ENCODE results near the gene WDR27. TPM values are rescaled to one million over a fixed set of nuclear protein-coding genes. Genes with fewer than 3 reads are reported as not detected.

The WDR27 gene
- total RNA-seq, 1 donor = 23.9 TPM

GRCh38 chr6:169723991-169724493, 22.2 kb upstream of the WDR27 start:
- DNase-seq (ENCODE audit: insufficient read length, low spot score, missing footprints) = peak; percentile 95
- peak overlapping the region; percentile 65 for H3K4me3 ChIP-seq (ENCODE audit: insufficient read depth, low read length)
- H3K27me3 ChIP-seq (ENCODE audit: insufficient read depth, low read length) = no peaks in the 10 kb centered on the region
- TF ChIP-seq CTCF (IDR thresholded peaks at IDR 0.05; ENCODE audit: extremely low read depth, low read depth, low read length) = no peak
- no peaks in the 10 kb centered on the region for H3K9me3 ChIP-seq (ENCODE audit: low read depth, low read length)
- no peak overlapping the region for H3K27ac ChIP-seq (ENCODE audit: low read depth, low read length)
- H2AFZ ChIP-seq (ENCODE audit: low read length) = no peak overlapping the region
- peaks cover 15% of the 10 kb centered on the region for H3K4me1 ChIP-seq (ENCODE audit: insufficient read depth, low read length)
- H3K79me2 ChIP-seq (ENCODE audit: insufficient read depth, low read length) = peaks cover 35% of the 10 kb centered on the region
- peaks cover 3% of the 10 kb centered on the region for H3K36me3 ChIP-seq (ENCODE audit: insufficient read depth, low read length)
- no peak overlapping the region for H3K4me2 ChIP-seq (ENCODE audit: insufficient read depth, low read length)
- peaks cover 18% of the 10 kb centered on the region for H4K20me1 ChIP-seq (ENCODE audit: insufficient read depth, low read length)

- TF ChIP-seq CTCF (IDR thresholded peaks at IDR 0.05; ENCODE audit: extremely low read depth, low read depth, low read length) = no peak
- peak; percentile 88 for DNase-seq (ENCODE audit: insufficient read length, low spot score, missing footprints)
- no peaks in the 10 kb centered on the region for H3K9me3 ChIP-seq (ENCODE audit: low read depth, low read length)
- peaks cover 38% of the 10 kb centered on the region for H3K79me2 ChIP-seq (ENCODE audit: insufficient read depth, low read length)
- no peaks in the 10 kb centered on the region for H3K27me3 ChIP-seq (ENCODE audit: insufficient read depth, low read length)
- H3K36me3 ChIP-seq (ENCODE audit: insufficient read depth, low read length) = peaks cover 5% of the 10 kb centered on the region
- peaks cover 15% of the 10 kb centered on the region for H3K4me1 ChIP-seq (ENCODE audit: insufficient read depth, low read length)
- H2AFZ ChIP-seq (ENCODE audit: low read length) = peak overlapping the region; percentile 89
- peak overlapping the region; percentile 84 for H3K27ac ChIP-seq (ENCODE audit: low read depth, low read length)
- peak overlapping the region; percentile 90 for H3K4me3 ChIP-seq (ENCODE audit: insufficient read depth, low read length)
- peaks cover 19% of the 10 kb centered on the region for H4K20me1 ChIP-seq (ENCODE audit: insufficient read depth, low read length)
- peak overlapping the region; percentile 89 for H3K4me2 ChIP-seq (ENCODE audit: insufficient read depth, low read length)
Measured at GRCh38 chr6:169723200-169723909, 21.5 kb upstream of the WDR27 start.

GRCh38 chr6:169722362-169723199, 20.8 kb upstream of the WDR27 start:
- Histone ChIP-seq H3K4me3 (ENCODE audit: insufficient read depth, low read length) (peak overlapping the region; percentile 90), H3K79me2 (ENCODE audit: insufficient read depth, low read length) (peaks cover 43% of the 10 kb centered on the region), H2AFZ (ENCODE audit: low read length) (peak overlapping the region; percentile 89), H3K4me1 (ENCODE audit: insufficient read depth, low read length) (peaks cover 15% of the 10 kb centered on the region), H3K4me2 (ENCODE audit: insufficient read depth, low read length) (peak overlapping the region; percentile 89), H3K27me3 (ENCODE audit: insufficient read depth, low read length) (no peaks in the 10 kb centered on the region), H3K9me3 (ENCODE audit: low read depth, low read length) (no peaks in the 10 kb centered on the region), H4K20me1 (ENCODE audit: insufficient read depth, low read length) (peaks cover 19% of the 10 kb centered on the region), H3K27ac (ENCODE audit: low read depth, low read length) (peak overlapping the region; percentile 84), H3K36me3 (ENCODE audit: insufficient read depth, low read length) (peaks cover 9% of the 10 kb centered on the region)
- peak; percentile 91 for DNase-seq (ENCODE audit: insufficient read length, low spot score, missing footprints)
- no peak for TF ChIP-seq CTCF (IDR thresholded peaks at IDR 0.05; ENCODE audit: extremely low read depth, low read depth, low read length)

All from osteoblast (primary cell).